ENCODE measurements around the gene RASSF10.

The RASSF10 gene

GRCh38 chr11:12975195-12975594, 33.9 kb upstream of the RASSF10 start:
- no peaks in the 10 kb centered on the region for H3K9me3 ChIP-seq
- no peak for TF ChIP-seq CTCF (IDR thresholded peaks at IDR 0.05; ENCODE audit: low read depth, low read length)
- H3K36me3 ChIP-seq = no peaks in the 10 kb centered on the region
- no peaks in the 10 kb centered on the region for H3K4me1 ChIP-seq
- no peaks in the 10 kb centered on the region for H3K27me3 ChIP-seq
- no peak for DNase-seq
- H3K4me3 ChIP-seq (ENCODE audit: low read depth, low read length) = no peak overlapping the region

- Histone ChIP-seq H3K36me3 (no peaks in the 10 kb centered on the region), H3K9me3 (no peaks in the 10 kb centered on the region), H3K27me3 (no peaks in the 10 kb centered on the region), H3K4me3 (ENCODE audit: low read depth, low read length) (no peak overlapping the region), H3K4me1 (no peaks in the 10 kb centered on the region)
- DNase-seq = no peak
- no peak for TF ChIP-seq CTCF (IDR thresholded peaks at IDR 0.05; ENCODE audit: low read depth, low read length)
These were observed 29.0 kb upstream of the RASSF10 start for GRCh38 chr11:12979928-12980689.

- Histone ChIP-seq H3K27me3 (no peaks in the 10 kb centered on the region), H3K4me3 (ENCODE audit: low read depth, low read length) (no peak overlapping the region), H3K4me1 (no peaks in the 10 kb centered on the region), H3K9me3 (no peaks in the 10 kb centered on the region), H3K36me3 (no peaks in the 10 kb centered on the region)
- no peak for TF ChIP-seq CTCF (IDR thresholded peaks at IDR 0.05; ENCODE audit: low read depth, low read length)
- DNase-seq = no peak
These were observed 27.2 kb upstream of the RASSF10 start for GRCh38 chr11:12981676-12982522.

GRCh38 chr11:12983336-12983735, 25.8 kb upstream of the RASSF10 start:
- no peak for TF ChIP-seq CTCF (IDR thresholded peaks at IDR 0.05; ENCODE audit: low read depth, low read length)

GRCh38 chr11:12986194-12986898, 22.8 kb upstream of the RASSF10 start:
- no peaks in the 10 kb centered on the region for H3K27me3 ChIP-seq
- H3K4me3 ChIP-seq (ENCODE audit: low read depth, low read length) = no peak overlapping the region
- no peak for TF ChIP-seq CTCF (IDR thresholded peaks at IDR 0.05; ENCODE audit: low read depth, low read length)
- H3K4me1 ChIP-seq = no peaks in the 10 kb centered on the region
- no peaks in the 10 kb centered on the region for H3K9me3 ChIP-seq
- DNase-seq = no peak
- H3K36me3 ChIP-seq = no peaks in the 10 kb centered on the region

More at GRCh38 chr11:12983336-12983735, 25.8 kb upstream of the RASSF10 start:
- no peak for DNase-seq
- H3K4me3 ChIP-seq (ENCODE audit: low read depth, low read length) = no peak overlapping the region
- no peaks in the 10 kb centered on the region for H3K9me3 ChIP-seq
- no peaks in the 10 kb centered on the region for H3K36me3 ChIP-seq
- H3K27me3 ChIP-seq = no peaks in the 10 kb centered on the region
- H3K4me1 ChIP-seq = no peaks in the 10 kb centered on the region

Data from BE2C (cell line).